A549 treated with Hydrocortisone at 1 μM for 4 hours (cell line): ENCODE data around the gene RNASEL. TPM values are rescaled to one million over a fixed set of nuclear protein-coding genes. Genes with fewer than 3 reads are reported as not detected.

Experiments used
- total RNA-seq: library from RNA; stranded (reverse); fragments of 200-300 nt; extraction: Qiagen RNA extraction; gene quantifications from 5 replicates; pipeline ENCODE4 v1.2.3, GENCODE V29; 2022

Gene RNASEL, protein sequence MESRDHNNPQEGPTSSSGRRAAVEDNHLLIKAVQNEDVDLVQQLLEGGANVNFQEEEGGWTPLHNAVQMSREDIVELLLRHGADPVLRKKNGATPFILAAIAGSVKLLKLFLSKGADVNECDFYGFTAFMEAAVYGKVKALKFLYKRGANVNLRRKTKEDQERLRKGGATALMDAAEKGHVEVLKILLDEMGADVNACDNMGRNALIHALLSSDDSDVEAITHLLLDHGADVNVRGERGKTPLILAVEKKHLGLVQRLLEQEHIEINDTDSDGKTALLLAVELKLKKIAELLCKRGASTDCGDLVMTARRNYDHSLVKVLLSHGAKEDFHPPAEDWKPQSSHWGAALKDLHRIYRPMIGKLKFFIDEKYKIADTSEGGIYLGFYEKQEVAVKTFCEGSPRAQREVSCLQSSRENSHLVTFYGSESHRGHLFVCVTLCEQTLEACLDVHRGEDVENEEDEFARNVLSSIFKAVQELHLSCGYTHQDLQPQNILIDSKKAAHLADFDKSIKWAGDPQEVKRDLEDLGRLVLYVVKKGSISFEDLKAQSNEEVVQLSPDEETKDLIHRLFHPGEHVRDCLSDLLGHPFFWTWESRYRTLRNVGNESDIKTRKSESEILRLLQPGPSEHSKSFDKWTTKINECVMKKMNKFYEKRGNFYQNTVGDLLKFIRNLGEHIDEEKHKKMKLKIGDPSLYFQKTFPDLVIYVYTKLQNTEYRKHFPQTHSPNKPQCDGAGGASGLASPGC
- total RNA-seq: 1.4 to 2.8 TPM (median 1.8 TPM) in 5 replicates

DNA sequence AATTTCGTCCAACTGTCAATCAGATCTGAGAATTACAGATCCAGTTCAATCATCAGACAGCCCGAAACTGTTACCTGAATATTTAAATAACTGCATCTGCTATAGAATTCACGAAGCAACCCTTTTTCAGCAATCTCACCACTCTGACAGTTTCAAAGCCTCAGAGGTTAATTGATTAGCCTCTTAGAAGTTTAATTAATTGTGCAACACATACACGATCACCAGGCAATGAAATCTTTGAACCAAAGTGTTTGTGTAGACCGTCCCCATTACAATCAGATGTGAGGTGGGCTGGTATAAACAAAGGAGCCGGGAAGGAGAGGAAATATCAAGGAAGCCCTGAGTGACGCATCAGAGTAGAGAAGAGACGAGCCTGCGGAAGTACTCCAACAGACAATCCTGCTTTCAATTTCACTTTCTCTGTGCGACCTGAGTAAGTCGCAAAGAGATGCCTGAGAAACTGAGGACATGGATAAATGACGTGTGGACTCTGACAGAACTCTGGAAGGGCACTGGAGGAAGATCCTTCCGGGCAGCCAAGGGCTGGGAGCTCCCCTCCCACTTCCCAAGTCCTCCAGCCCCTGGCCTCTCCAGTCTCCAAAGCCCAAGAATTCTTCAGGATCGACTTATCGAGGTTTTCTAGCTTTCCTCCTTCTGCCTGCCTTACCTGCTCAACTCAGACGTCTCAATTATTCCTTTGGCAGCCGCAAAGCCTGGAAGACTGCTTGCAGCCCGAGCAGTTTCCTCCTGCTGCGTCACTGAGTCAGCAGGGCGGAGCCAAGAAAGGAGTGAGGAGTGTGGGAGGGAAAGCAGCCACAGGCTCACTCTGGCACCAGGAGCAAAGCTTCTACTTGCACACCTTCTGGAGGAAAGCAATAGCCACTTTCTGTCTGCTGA lies at the start of gene RNASEL:
Gene RNASEL, minus strand, starts transcription at position 757 of the 897 bp plus-strand sequence. CDS start 2,450 bp downstream, outside the sequence.

DNA sequence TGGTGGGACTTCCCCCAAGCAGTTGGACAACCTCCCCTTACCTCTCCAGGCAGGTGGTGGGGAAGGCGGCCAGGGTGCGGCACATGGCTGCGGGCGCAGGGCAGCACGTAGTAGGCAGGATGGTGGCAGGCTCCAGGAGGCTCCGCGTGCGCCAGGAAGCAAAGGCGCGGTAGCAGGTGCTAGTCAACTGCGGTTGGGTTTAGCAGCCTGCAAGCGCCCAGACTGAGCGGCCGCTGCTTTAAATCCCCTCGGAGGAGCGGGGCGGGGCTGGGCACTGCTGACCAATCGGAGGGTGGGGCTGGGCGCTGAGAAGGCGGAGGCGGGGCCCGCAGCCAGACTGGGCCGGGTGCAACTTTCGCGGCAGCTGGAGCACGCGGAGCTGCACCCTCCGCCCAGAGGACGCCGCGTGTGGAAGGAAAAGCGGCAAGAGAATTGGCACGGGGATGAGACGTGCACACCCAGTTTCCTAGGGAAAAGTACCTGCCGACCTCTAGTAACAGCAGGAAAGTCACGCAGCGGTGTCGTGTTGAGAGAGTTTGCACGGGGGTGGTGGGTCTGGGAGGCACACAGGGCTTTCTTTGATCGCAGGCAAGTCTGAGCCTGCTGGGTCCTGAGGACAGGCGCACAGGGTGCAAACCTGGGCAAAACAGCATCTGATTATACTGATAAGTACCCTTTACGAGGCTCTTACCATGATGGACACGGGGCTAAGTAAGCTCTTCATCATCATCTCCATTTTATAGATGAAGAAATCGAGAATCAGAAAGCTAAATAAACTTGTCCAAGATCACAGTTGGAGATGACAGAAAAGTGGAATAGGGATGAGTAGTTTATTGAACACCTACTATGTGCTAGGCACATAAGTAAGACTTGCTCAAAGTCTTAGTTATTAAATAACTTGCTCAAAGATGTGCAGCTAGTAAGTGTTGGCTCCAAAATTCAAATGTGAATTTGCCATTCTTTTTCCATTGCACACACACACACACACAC lies 15.4 kb upstream of the RNASEL start, which contains the start of gene RGS16:
Gene RGS16, minus strand, starts transcription at position 215 of the 990 bp plus-strand sequence. Its CDS starts 130 bp downstream, at position 85.

Other genes with a start within 250 kb of the RNASEL start
- 22.5 to 28.3 TPM (median 23.8 TPM) in 5 replicates for gene GLUL, start 197.5 kb downstream of the RNASEL start, total RNA-seq
- not detected in 5 replicates for gene TEDDM1, start 188.6 kb downstream of the RNASEL start, total RNA-seq
- not detected in 5 replicates for gene RGSL1, start 139.1 kb downstream of the RNASEL start, total RNA-seq
- 0.18 to 0.45 TPM (median 0.24 TPM) in 5 replicates for gene RGS16, start 15.1 kb upstream of the RNASEL start, total RNA-seq
- gene RGS8, start 95.3 kb upstream of the RNASEL start, total RNA-seq: not detected in 5 replicates
- 0.57 to 1.2 TPM (median 0.83 TPM) in 5 replicates for gene NPL, start 200.5 kb upstream of the RNASEL start, total RNA-seq